Posterior vena cava (tissue), 2 donors: ENCODE results near the gene RPUSD2. TPM values are rescaled to one million over a fixed set of nuclear protein-coding genes. Genes with fewer than 3 reads are reported as not detected.

Source experiments
- DNase-seq: peaks from one replicate; pipeline ENCODE4 v3.0.0-alpha.2; 2020; ENCODE audit warnings: low spot score
- intact Hi-C, 2 donors: fragments of 100-400 bp; cut with DNase I; formaldehyde crosslinking; loops; one replicate each; pipeline versions ENCODE4 v1.14.1 to v1.14.2; 2022 to 2023
- long read RNA-seq, 2 donors: library from polyadenylated mRNA; unstranded; transcript quantifications; one replicate each; pipeline ENCODE4 v2.0.0, GENCODE V29; 2020 to 2021
- total RNA-seq, 2 donors: library from RNA; stranded (reverse); fragmentation: NEBNext Ultra II Directional; extraction: Animal tissue kit (Norgen Biotek cat#: 25700); gene quantifications; one replicate each; pipeline ENCODE4 v1.2.1, GENCODE V29; 2021
- donor health status: DM: yes; HTN: yes; CAD: no.
- donor health status: DM: yes; HTN: yes; CAD: no.

Gene RPUSD2
- 1 to 10 TPM; 5.0 to 6.8 TPM for total RNA-seq
- long read RNA-seq, donor 1, transcript RPUSD2-201 (3 exons, 2,358 nt), result major isoform, 5 of 7 reads
- long read RNA-seq, donor 1, partial matches to known transcripts, result 0 of 7 reads
- long read RNA-seq, donor 1, other reads (novel, unspliced or antisense), result 0 of 7 reads
- long read RNA-seq, donor 2, transcript RPUSD2-201 (3 exons, 2,358 nt), result major isoform, 25 of 27 reads
- long read RNA-seq, donor 2, partial matches to known transcripts, result 0 of 27 reads
- long read RNA-seq, donor 2, other reads (novel, unspliced or antisense), result 1 of 27 reads

- intact Hi-C loops, result no loop called here
- peak; percentile 98 for DNase-seq
These were observed at the start of gene RPUSD2 for GRCh38 chr15:40569129-40569953. Gene RPUSD2, plus strand, starts transcription at chr15:40569299. Its CDS starts 39 bp downstream, at chr15:40569338.

DNA sequence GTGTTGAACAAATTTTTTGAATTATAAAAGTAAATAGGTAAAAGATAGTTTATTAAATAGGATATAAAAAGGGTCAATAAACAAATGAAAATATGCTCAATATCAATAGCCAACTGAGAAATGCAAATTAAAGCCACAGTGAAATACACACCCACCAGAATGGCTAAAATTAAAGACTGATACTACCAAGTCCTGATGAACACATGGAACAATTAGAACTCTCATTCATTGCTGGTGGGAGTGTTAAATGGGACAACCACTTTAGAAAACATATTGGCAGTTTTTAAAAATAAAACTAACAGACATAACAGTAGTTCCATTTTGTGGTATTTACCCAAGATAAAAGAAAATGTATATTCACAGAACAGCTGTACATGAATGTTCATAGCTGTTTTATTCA is 45.5 kb upstream of the RPUSD2 start:
- intact Hi-C loops, result no loop called here
- no peak for DNase-seq

- intact Hi-C loops, result no loop called here
- DNase-seq, result no peak
These were observed 43.2 kb upstream of the RPUSD2 start for GRCh38 chr15:40525855-40526254.

GRCh38 chr15:40528801-40529200 is 40.3 kb upstream of the RPUSD2 start:
- intact Hi-C loops, result no loop called here
- DNase-seq, result no peak

- no peak for DNase-seq
- intact Hi-C loops, result no loop called here
These were observed 35.2 kb upstream of the RPUSD2 start for GRCh38 chr15:40533763-40534364.

GRCh38 chr15:40534371-40534770 is 34.7 kb upstream of the RPUSD2 start:
- DNase-seq, result no peak
- intact Hi-C loops, result no loop called here

- intact Hi-C loops, result no loop called here
- DNase-seq, result no peak
These were observed 32.6 kb upstream of the RPUSD2 start for GRCh38 chr15:40536501-40536900.

- DNase-seq, result no peak
- intact Hi-C loops, result no loop called here
These were observed 30.1 kb upstream of the RPUSD2 start for GRCh38 chr15:40538976-40539375.

- intact Hi-C loops, result no loop called here
- DNase-seq, result no peak
These were observed 26.0 kb upstream of the RPUSD2 start for GRCh38 chr15:40543082-40543481.

DNA sequence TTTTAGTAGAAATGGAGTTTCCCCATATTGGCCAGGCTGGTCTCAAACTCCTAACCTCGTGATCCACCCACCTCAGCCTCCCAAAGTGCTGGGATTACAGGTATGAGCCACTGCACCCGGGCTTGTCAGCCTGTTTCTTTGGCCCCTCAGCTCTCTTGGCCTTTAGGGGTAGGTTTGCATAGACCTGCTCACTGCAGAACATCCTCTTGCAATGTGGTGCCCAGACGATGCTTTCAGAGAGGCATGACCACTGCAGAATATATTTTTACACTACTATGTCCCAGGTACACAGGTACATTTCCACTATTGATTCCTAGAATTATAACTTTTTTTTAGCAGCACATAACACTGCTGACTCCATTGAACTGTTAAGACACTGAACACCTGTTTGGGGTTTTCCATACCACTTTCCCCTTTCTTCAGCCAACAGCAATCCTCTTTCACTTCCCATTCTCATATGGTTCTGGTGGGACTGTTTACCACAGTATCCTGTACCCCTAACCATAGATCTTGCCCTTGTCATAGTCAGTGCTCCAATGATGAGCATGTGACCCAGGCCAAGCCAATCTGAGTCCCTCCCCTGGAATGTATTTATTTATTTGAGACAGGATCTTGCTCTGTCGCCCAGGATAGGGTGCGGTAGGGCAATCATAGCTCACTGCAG is 25.3 kb upstream of the RPUSD2 start:
- no peak for DNase-seq
- intact Hi-C loops, result no loop called here

GRCh38 chr15:40545457-40545856 is 23.6 kb upstream of the RPUSD2 start:
- intact Hi-C loops, result no loop called here
- no peak for DNase-seq

DNA sequence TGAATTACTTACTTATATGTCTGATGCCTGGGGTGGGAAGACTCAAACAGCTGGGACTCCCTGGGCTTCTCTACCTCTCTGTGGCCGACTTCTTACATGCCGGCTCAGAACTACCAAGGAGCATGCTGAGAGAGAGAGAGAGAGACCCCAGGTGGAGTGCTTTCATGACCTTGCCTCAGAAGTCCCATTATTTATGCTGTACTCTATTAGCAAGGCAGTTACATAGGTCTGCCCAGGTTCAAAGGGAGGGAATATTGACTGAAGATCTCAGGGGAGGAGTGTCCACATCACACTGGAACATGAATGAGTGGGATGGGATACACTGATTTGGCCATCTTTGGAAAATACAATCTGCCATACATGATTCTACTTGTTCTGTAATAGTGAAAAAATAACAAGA is 20.5 kb upstream of the RPUSD2 start:
- intact Hi-C loops, result no loop called here
- no peak for DNase-seq

- DNase-seq, result no peak
- intact Hi-C loops, result no loop called here
These were observed 19.2 kb upstream of the RPUSD2 start for GRCh38 chr15:40549894-40550293.

GRCh38 chr15:40550341-40551037 is 18.6 kb upstream of the RPUSD2 start:
- intact Hi-C loops, result no loop called here
- no peak for DNase-seq

DNA sequence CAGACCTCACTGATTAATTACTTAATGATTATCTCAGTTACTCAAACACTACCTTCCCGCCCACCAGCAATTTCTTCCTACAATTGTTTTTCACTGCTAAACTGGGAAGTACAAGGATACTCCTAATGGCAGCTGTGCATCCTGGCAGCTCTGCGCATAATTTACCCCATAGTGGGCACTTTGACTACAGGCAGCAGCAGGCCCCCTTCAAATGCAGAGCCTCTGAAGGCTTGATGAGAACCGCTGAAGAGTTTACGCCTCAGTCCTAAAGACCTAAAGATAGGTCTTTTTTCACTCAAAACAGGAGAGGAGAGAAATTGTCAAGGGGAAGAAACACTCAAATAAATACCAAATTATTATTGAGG is 15.0 kb upstream of the RPUSD2 start:
- intact Hi-C loops, result no loop called here

DNA sequence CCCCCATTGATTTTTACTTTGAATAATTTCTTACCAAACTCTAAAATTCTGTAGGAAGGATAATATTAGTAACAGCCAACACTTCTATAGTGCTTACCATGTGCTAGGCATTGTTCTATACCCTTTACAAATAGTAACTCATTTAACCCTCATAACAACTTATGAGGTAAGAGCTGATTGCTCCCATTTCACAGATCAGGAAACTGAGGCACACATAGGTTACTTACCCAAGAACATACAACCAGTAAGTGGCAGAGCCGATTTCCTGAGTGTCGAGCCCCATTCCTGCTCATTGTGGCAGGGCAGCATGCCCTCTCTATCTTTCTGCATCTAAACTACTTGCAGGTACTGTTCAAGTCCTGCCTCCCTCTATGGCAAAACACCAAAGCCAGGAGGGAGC is 13.2 kb upstream of the RPUSD2 start:
- no peak for DNase-seq
- intact Hi-C loops, result no loop called here

More for the DNA sequence above, 15.0 kb upstream of the RPUSD2 start:
- DNase-seq, result no peak

- DNase-seq, result no peak
- intact Hi-C loops, result no loop called here
These were observed 10.0 kb upstream of the RPUSD2 start for GRCh38 chr15:40558952-40559742.

GRCh38 chr15:40562691-40563090 is 6.4 kb upstream of the RPUSD2 start:
- no peak for DNase-seq
- intact Hi-C loops, result no loop called here

DNA sequence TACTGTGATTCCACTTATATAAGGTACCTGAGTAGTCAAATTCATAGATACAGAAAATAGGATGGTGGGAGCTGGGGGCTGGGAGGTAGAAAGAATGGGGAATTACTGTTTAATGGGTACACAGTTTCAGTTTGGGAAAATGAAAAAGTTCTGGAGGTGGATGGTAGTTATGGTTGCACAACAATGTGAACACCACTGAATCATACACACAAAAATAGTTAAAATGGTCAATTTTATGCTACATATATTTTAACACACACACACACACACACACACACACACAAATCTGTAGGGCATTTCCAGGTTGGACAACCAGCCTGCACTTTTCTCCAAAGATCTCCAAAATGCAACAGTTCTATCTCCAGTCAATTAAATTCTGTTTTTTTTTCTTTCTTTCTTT is 5.7 kb upstream of the RPUSD2 start:
- no peak for DNase-seq
- intact Hi-C loops, result no loop called here
